PFSK-1 (cell line): ENCODE data around the gene LAMA3.

Source experiments
- POLR2AphosphoS5 ChIP-seq: IDR thresholded peaks from 2 replicates; pipeline ENCODE4 v1.6.1; 2012; ENCODE audit warnings: low read depth, mild to moderate bottlenecking, control low read depth, low read length, moderate library complexity
- TAF1 ChIP-seq: IDR thresholded peaks from 2 replicates; pipeline ENCODE4 v1.6.1; 2012; ENCODE audit warnings: low read length, control low read depth, borderline replicate concordance; ENCODE audit not compliant: insufficient read depth
- TF ChIP-seq, protein P1 (sequence below), 2 experiments: IDR thresholded peaks; 2 replicates each; pipeline versions ENCODE4 v1.6.1 to v1.8.0; 2011 to 2012; ENCODE audit warnings: low read depth in 2 of 2, low read length in 2 of 2, control low read depth in 1 of 2, inconsistent platforms in 1 of 2, mild to moderate bottlenecking in 1 of 2, moderate library complexity in 1 of 2; ENCODE audit not compliant: insufficient read depth in 1 of 2

DNA sequence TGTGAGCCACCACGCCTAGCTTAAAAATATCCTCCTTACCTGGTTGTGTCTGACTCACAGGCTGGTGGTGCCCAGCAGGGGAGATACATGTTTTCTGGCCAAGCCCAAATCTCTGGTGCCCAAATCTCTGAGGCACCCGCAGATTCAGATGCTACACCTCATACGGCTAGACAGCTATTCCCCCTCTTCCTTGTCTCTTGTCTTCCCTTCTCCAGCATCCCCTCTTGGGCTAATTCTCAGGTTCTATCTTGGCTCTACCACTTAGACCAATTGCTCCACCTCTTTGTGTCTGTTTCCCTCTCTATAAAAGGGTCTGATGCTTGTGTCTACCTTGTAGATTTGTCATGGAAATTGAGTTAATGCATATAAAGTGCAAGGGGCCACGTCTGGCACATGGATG, 13.4 kb downstream of the LAMA3 start:
- no peak for TF ChIP-seq POLR2AphosphoS5
- no peak for TF ChIP-seq TAF1
- TF ChIP-seq, protein P1, sequence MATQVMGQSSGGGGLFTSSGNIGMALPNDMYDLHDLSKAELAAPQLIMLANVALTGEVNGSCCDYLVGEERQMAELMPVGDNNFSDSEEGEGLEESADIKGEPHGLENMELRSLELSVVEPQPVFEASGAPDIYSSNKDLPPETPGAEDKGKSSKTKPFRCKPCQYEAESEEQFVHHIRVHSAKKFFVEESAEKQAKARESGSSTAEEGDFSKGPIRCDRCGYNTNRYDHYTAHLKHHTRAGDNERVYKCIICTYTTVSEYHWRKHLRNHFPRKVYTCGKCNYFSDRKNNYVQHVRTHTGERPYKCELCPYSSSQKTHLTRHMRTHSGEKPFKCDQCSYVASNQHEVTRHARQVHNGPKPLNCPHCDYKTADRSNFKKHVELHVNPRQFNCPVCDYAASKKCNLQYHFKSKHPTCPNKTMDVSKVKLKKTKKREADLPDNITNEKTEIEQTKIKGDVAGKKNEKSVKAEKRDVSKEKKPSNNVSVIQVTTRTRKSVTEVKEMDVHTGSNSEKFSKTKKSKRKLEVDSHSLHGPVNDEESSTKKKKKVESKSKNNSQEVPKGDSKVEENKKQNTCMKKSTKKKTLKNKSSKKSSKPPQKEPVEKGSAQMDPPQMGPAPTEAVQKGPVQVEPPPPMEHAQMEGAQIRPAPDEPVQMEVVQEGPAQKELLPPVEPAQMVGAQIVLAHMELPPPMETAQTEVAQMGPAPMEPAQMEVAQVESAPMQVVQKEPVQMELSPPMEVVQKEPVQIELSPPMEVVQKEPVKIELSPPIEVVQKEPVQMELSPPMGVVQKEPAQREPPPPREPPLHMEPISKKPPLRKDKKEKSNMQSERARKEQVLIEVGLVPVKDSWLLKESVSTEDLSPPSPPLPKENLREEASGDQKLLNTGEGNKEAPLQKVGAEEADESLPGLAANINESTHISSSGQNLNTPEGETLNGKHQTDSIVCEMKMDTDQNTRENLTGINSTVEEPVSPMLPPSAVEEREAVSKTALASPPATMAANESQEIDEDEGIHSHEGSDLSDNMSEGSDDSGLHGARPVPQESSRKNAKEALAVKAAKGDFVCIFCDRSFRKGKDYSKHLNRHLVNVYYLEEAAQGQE (IDR thresholded peaks at IDR 0.05; ENCODE audit: insufficient read depth in 1 of 2, low read depth in 2 of 2, low read length in 2 of 2), result no peak
